Keratinocyte (primary cell): Measurements from ENCODE around the gene HOXD8. TPM values are rescaled to one million over a fixed set of nuclear protein-coding genes. Genes with fewer than 3 reads are reported as not detected.

ENCODE experiments used
- DNase-seq: peaks from one replicate; pipeline ENCODE4 v3.0.0-alpha.2; 2011; ENCODE audit warnings: low read depth, missing footprints, low spot score
- FAIRE-seq: peaks from 2 replicates; lab custom pipeline; 2011; peaks lifted over from hg19 to GRCh38; lab: Jason Lieb, UNC
- H2AFZ ChIP-seq: 2 replicates; pipeline ENCODE4 v1.6.0; 2012; ENCODE audit warnings: low read length, control low read depth, inconsistent platforms; ENCODE audit not compliant: control insufficient read depth
- H3K27ac ChIP-seq: 2 replicates; pipeline ENCODE4 v1.5.1; 2011; ENCODE audit warnings: low read length; ENCODE audit not compliant: control insufficient read depth, insufficient read depth
- H3K27me3 ChIP-seq: 3 replicates; pipeline ENCODE4 v1.6.0; 2011; ENCODE audit warnings: low read length; ENCODE audit not compliant: control insufficient read depth, insufficient read depth; ENCODE audit errors: extremely low read depth
- H3K36me3 ChIP-seq, 2 experiments: 2 replicates in 1 of 2; 3 replicates in 1 of 2; pipeline ENCODE4 v1.5.1; 2011; ENCODE audit warnings: low read length in 2 of 2, mild to moderate bottlenecking in 1 of 2; ENCODE audit not compliant: control insufficient read depth in 2 of 2, insufficient read depth in 2 of 2; ENCODE audit errors: extremely low read depth in 1 of 2
- H3K4me1 ChIP-seq: 3 replicates; pipeline ENCODE4 v1.5.1; 2011; ENCODE audit warnings: low read length; ENCODE audit not compliant: control insufficient read depth, insufficient read depth; ENCODE audit errors: extremely low read depth
- H3K4me2 ChIP-seq: 3 replicates; pipeline ENCODE4 v1.6.0; 2011; ENCODE audit warnings: low read depth, low read length; ENCODE audit not compliant: control insufficient read depth, insufficient read depth; ENCODE audit errors: extremely low read depth
- H3K4me3 ChIP-seq, 3 experiments: fragments of 200-600 bp in 1 of 3; sonication (generic) in 1 of 3; 2 replicates in 2 of 3; 3 replicates in 1 of 3; pipeline ENCODE4 v1.5.1; 2011 to 2016; ENCODE audit warnings: low read length in 3 of 3, mild to moderate bottlenecking in 3 of 3, control low read depth in 2 of 3, inconsistent platforms in 1 of 3, low read depth in 1 of 3, mixed read lengths in 1 of 3, mixed run types in 1 of 3, moderate library complexity in 1 of 3; ENCODE audit not compliant: control insufficient read depth in 2 of 3, insufficient read depth in 2 of 3; ENCODE audit errors: extremely low read depth in 1 of 3
- H3K79me2 ChIP-seq: 2 replicates; pipeline ENCODE4 v1.6.0; 2012; ENCODE audit warnings: low read length; ENCODE audit not compliant: control insufficient read depth, insufficient read depth
- H3K9ac ChIP-seq: 3 replicates; pipeline ENCODE4 v1.6.0; 2011; ENCODE audit warnings: low read length; ENCODE audit not compliant: control insufficient read depth, insufficient read depth; ENCODE audit errors: extremely low read depth
- H3K9me1 ChIP-seq: 3 replicates; pipeline ENCODE4 v1.6.0; 2011; ENCODE audit warnings: low read length; ENCODE audit not compliant: control insufficient read depth, insufficient read depth; ENCODE audit errors: extremely low read depth
- H3K9me3 ChIP-seq: 2 replicates; pipeline ENCODE4 v1.5.1; 2012; ENCODE audit warnings: low read depth, low read length; ENCODE audit not compliant: control insufficient read depth
- H4K20me1 ChIP-seq: 3 replicates; pipeline ENCODE4 v1.6.0; 2011; ENCODE audit warnings: low read length; ENCODE audit not compliant: control insufficient read depth, insufficient read depth; ENCODE audit errors: extremely low read depth
- CTCF ChIP-seq, 3 experiments: IDR thresholded peaks in 1 of 3; conservative IDR thresholded peaks in 1 of 3; optimal IDR thresholded peaks in 1 of 3; 2 replicates in 2 of 3; 3 replicates in 1 of 3; pipeline versions ENCODE3 to v1.5.1; 2011; ENCODE audit warnings: low read length in 3 of 3, mild to moderate bottlenecking in 3 of 3, moderate library complexity in 2 of 3, control low read depth in 1 of 3, inconsistent platforms in 1 of 3; ENCODE audit not compliant: insufficient read depth in 2 of 3; ENCODE audit errors: extremely low read depth in 1 of 3
- EZH2 ChIP-seq: IDR thresholded peaks from one replicate; pipeline ENCODE4 v1.6.1; 2012; ENCODE audit warnings: inconsistent platforms, mild to moderate bottlenecking, low read length, moderate library complexity
- dilution Hi-C: fragments of 300-500 bp; cut with MboI; formaldehyde crosslinking; loops from one replicate; pipeline ENCODE4 v1.7.0; 2020; ENCODE audit warnings: low sequenced_read_pairs; ENCODE audit not compliant: extremely low pct_ligation_motif_present
- polyA plus RNA-seq, 5 experiments: library from polyadenylated mRNA; depleted of rRNA in 3 of 5; stranded (reverse) in 3 of 5; stranded (forward) in 1 of 5; unstranded in 1 of 5; fragments of >200 nt; gene quantifications; 1 replicate in 1 of 5; 2 replicates in 3 of 5; 3 replicates in 1 of 5; pipeline versions ENCODE4 v1.2.1 to v1.2.3, GENCODE V29; 2011 to 2012; ENCODE audit warnings: missing spikeins in 2 of 5, low read depth in 1 of 5, low replicate concordance in 1 of 5

HOXD8 gene
- polyA plus RNA-seq, 1 donor (not counting 4 experiments of a cell fraction or from before 2014, with no cell fraction given), result not detected

GRCh38 chr2:176091329-176092258 is 37.9 kb upstream of the HOXD8 start:
- H4K20me1 ChIP-seq, result peaks cover 3% of the 10 kb centered on the region
- H3K4me1 ChIP-seq, result peaks cover under 1% of the 10 kb centered on the region
- dilution Hi-C loops, result no loop called here
- H3K4me2 ChIP-seq, result no peak overlapping the region
- H3K79me2 ChIP-seq, result no peaks in the 10 kb centered on the region
- no peak for FAIRE-seq
- H3K36me3 ChIP-seq, result no peaks in the 10 kb centered on the region
- no peak overlapping the region for H3K9ac ChIP-seq
- TF ChIP-seq EZH2, result peak; percentile 96
- TF ChIP-seq CTCF (optimal IDR thresholded peaks at IDR 0.05 in 1 of 3, IDR thresholded peaks at IDR 0.05 in 1 of 3, conservative IDR thresholded peaks at IDR 0.05 in 1 of 3; ENCODE audit: extremely low read depth in 1 of 3, insufficient read depth in 2 of 3, low read length in 3 of 3), result no peak
- no peak for DNase-seq
- peaks cover 2% of the 10 kb centered on the region for H3K9me3 ChIP-seq
- no peak overlapping the region for H2AFZ ChIP-seq
- no peaks in the 10 kb centered on the region for H3K9me1 ChIP-seq
- no peak overlapping the region for H3K27ac ChIP-seq
- H3K4me3 ChIP-seq, result no peak overlapping the region
- peaks cover 100% of the 10 kb centered on the region for H3K27me3 ChIP-seq

- dilution Hi-C loops, result no loop called here
- DNase-seq, result no peak
- Histone ChIP-seq H3K79me2 (no peaks in the 10 kb centered on the region), H3K4me3 (no peak within 1 kb of the TSS), H3K9me1 (no peaks in the 10 kb centered on the region), H3K27me3 (peaks cover 100% of the 10 kb centered on the region), H3K27ac (no peak within 1 kb of the TSS), H3K4me2 (peak within 1 kb of the TSS; percentile 45), H2AFZ (no peak within 1 kb of the TSS), H4K20me1 (peaks cover 3% of the 10 kb centered on the region), H3K36me3 (no peaks in the 10 kb centered on the region), H3K9ac (no peak within 1 kb of the TSS), H3K9me3 (peaks cover 2% of the 10 kb centered on the region), H3K4me1 (peaks cover 2% of the 10 kb centered on the region)
- TF ChIP-seq EZH2 (peak; percentile 46), CTCF (optimal IDR thresholded peaks at IDR 0.05 in 1 of 3, IDR thresholded peaks at IDR 0.05 in 1 of 3, conservative IDR thresholded peaks at IDR 0.05 in 1 of 3; ENCODE audit: extremely low read depth in 1 of 3, insufficient read depth in 2 of 3, low read length in 3 of 3) (no peak)
- FAIRE-seq, result no peak
Observed at GRCh38 chr2:176092270-176093144, 37.0 kb upstream of the HOXD8 start, which contains the start of gene HOXD13. Gene HOXD13, plus strand, starts transcription at chr2:176092721. Its CDS starts 170 bp downstream, at chr2:176092891.
